BJ (cell line): Measurements from ENCODE around the gene SH3RF3. TPM values are rescaled to one million over a fixed set of nuclear protein-coding genes. Genes with fewer than 3 reads are reported as not detected.

ENCODE experiments used
- CTCF ChIA-PET: fragments of 350-600 bp; formaldehyde crosslinking; extraction: SDS; loops from one replicate; lab custom pipeline; 2021; ENCODE audit warnings: antibody characterized with exemption, inconsistent platforms; lab: Yijun Ruan, JAX
- POLR2A ChIA-PET: fragments of 300-600 bp; sonication (Branson Sonifier 250); formaldehyde crosslinking; extraction: SDS; loops from one replicate; lab custom pipeline; 2021; ENCODE audit warnings: antibody characterized with exemption; lab: Charles Lee
- DNase-seq: peaks from one replicate; pipeline ENCODE4 v3.0.0-alpha.2; 2011; ENCODE audit warnings: low read depth
- H3K27me3 ChIP-seq: 2 replicates; pipeline ENCODE4 v1.6.0; 2011; ENCODE audit warnings: low read length; ENCODE audit not compliant: control insufficient read depth, insufficient read depth
- H3K36me3 ChIP-seq: 2 replicates; pipeline ENCODE4 v1.5.1; 2011; ENCODE audit warnings: low read length; ENCODE audit not compliant: control insufficient read depth, insufficient read depth
- H3K4me3 ChIP-seq: 2 replicates; pipeline ENCODE4 v1.5.1; 2011; ENCODE audit warnings: low read depth, mild to moderate bottlenecking, control low read depth, low read length
- polyA plus RNA-seq: library from polyadenylated mRNA; depleted of rRNA; stranded (reverse); fragments of >200 nt; gene quantifications from 2 replicates; pipeline ENCODE4 v1.2.3, GENCODE V29; 2011
- TF ChIP-seq, protein P1 (sequence below): IDR thresholded peaks from 2 replicates; pipeline ENCODE4 v1.5.1; 2011; ENCODE audit warnings: low read depth, mild to moderate bottlenecking, control low read depth, inconsistent platforms, low read length, moderate library complexity; ENCODE audit not compliant: insufficient read depth

SH3RF3 gene
- polyA plus RNA-seq, 1 experiment: 3.6 TPM

DNA sequence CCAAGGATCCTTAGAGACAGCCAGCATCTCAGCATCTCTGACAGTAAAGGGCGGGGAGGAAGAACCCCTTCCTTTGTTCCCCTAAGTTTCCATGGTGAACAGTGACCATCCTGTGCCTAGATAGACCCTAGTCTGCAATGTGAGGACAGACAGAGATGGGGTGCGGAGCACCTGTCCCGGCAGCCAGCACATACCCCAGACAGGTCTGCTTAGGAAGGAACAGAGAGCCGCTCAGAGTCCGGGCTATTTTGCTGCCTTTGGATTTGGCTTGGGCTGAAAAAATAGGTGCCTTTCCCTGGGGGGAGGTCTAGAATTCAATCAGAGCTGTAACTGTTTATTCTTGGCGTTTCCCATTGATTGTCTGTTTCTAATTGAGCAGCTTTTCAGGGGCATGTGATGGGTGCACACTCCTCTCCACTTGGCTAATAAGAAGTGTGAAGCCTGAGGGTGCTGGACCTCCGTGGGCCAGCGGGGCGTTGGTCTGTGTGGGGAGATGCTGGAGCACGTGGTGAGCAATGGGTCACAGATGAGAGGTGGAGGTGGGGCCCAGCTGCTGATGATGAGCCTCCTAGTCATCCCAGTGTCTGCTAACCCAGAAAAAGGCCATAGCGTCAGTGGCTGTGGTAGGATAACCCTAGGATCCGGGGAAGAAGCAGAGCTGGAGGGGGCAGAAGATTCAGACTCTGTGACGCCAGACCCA lies 247.9 kb downstream of the SH3RF3 start:
- ChIA-PET POLR2A (no interaction called here), CTCF (interaction anchor here (0.9 to 1.6 kb wide), 2 partner anchors 12 to 19 kb away, joined by 3 to 5 read pairs; no protein-coding TSS in a partner anchor)
- H3K27me3 ChIP-seq: no peaks in the 10 kb centered on the region
- no peak for DNase-seq
- peaks cover 4% of the 10 kb centered on the region for H3K36me3 ChIP-seq
- no peak overlapping the region for H3K4me3 ChIP-seq
- TF ChIP-seq, protein P1, sequence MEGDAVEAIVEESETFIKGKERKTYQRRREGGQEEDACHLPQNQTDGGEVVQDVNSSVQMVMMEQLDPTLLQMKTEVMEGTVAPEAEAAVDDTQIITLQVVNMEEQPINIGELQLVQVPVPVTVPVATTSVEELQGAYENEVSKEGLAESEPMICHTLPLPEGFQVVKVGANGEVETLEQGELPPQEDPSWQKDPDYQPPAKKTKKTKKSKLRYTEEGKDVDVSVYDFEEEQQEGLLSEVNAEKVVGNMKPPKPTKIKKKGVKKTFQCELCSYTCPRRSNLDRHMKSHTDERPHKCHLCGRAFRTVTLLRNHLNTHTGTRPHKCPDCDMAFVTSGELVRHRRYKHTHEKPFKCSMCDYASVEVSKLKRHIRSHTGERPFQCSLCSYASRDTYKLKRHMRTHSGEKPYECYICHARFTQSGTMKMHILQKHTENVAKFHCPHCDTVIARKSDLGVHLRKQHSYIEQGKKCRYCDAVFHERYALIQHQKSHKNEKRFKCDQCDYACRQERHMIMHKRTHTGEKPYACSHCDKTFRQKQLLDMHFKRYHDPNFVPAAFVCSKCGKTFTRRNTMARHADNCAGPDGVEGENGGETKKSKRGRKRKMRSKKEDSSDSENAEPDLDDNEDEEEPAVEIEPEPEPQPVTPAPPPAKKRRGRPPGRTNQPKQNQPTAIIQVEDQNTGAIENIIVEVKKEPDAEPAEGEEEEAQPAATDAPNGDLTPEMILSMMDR: no peak

DNA sequence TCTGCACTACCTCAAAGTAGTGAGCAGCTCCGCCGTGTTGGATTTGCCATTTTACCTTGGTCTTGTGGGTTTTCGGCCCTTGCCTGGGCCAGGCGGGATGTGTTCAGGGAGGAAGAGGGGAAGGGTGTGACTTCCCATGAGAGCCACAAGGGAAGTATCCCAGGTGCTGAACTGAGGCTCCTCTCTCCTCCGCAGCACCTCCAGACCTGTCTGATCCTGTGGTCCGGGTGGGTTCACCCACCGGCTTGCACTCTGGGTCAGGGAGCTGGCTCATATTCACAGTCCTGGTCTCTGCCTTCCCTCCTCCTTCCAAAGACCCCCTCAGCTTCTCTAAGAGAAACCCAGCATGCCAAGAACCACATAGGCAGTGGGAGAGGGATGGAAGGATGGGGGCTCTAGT lies 249.0 kb downstream of the SH3RF3 start:
- peaks cover 4% of the 10 kb centered on the region for H3K36me3 ChIP-seq
- TF ChIP-seq, protein P1: no peak
- ChIA-PET CTCF (interaction anchor here (0.5 to 1.9 kb wide), 3 partner anchors 11 to 392 kb away, joined by 4 to 5 read pairs (median 5); no protein-coding TSS in a partner anchor), POLR2A (no interaction called here)
- H3K27me3 ChIP-seq: no peaks in the 10 kb centered on the region
- DNase-seq: no peak
- no peak overlapping the region for H3K4me3 ChIP-seq

DNA sequence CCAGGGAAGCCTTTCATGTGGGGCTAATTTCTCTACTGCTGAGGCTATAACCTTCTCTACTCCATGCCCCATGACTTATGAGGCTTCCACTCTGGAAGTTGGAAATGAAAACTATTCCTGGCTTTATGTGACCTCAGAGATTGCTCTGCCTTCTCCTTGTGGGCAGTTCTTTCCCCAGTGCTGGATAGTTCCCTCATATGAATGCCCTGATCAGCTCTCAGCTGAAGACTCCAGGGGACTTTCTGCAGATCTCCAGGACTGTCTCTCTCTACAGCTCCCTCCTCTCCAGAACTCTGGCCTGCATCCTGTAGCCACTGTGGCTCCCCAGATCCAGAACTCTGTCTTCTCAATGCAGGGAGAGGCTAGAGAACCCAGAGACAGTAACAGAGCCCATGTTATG lies 249.7 kb downstream of the SH3RF3 start:
- no peak overlapping the region for H3K4me3 ChIP-seq
- no peak for DNase-seq
- peaks cover 4% of the 10 kb centered on the region for H3K36me3 ChIP-seq
- ChIA-PET POLR2A (no interaction called here), CTCF (interaction anchor here (1.6 to 1.9 kb wide), 2 partner anchors 10 to 132 kb away, joined by 5 read pairs; no protein-coding TSS in a partner anchor)
- no peaks in the 10 kb centered on the region for H3K27me3 ChIP-seq
- TF ChIP-seq, protein P1: no peak

DNA sequence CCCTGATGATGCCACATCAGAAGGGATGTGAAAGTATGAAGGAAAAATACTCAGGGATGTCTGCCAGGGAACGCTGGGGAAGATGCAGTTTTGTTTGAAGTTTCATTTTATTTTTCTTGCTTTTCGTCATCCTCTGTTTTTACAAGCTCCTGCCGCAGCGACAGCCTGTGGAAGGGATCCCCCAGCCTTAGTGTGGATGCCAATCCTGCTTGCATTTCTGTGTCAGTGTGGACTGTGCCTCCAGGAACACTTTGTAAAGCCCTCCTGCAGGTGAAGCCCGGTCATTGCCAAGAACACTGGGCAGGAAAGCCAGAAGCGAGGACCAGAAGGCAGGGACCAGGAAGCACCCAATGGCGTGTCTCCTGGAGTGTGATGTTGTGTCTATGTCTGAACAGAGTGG lies 250.5 kb downstream of the SH3RF3 start:
- Histone ChIP-seq H3K4me3 (no peak overlapping the region), H3K36me3 (peaks cover 2% of the 10 kb centered on the region), H3K27me3 (no peaks in the 10 kb centered on the region)
- ChIA-PET CTCF (interaction anchor here (1.9 kb wide), 1 partner anchor 131 kb away, joined by 5 read pairs; no protein-coding TSS in a partner anchor), POLR2A (no interaction called here)
- no peak for DNase-seq
- TF ChIP-seq, protein P1: no peak

DNA sequence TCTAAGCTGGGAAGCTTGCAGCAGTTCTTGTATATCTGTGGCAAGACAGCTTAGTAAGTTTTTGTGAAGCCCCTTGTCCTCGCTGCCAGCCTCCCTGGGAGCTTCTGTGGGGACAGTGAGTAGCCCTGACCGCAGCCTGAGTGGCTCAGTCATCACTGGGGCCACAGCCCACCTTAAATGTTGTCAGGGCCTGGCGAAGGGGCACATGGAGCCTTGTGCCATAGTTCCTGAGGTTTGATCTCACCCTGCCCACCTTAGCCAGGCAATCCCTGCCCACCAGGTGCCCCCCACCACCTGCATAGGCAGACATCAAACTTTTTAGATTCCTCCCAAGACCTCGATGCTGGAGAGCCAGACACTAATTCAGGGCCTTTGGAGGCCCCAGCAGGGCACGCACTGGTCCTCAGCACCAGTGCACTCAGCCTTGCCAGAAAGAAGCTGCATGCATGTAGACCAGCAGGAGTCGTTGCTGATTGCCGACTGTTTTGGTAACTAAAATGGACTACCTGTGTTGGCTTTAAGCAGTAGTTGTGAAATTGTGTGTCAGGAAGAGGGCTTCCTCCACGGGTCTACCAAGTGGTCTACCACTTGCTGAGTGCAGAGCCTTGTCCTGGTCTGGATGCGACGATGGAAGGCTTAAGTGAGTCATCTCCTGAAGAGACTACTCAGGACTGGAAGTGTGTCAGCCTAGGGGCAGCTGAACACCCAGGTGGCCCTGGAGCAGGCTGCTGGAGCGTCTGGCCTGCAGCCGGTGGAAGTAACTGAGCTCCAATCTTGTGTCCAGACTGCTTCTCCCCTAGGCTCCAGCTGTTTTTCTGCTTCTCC lies 251.7 kb downstream of the SH3RF3 start:
- H3K4me3 ChIP-seq: no peak overlapping the region
- TF ChIP-seq, protein P1: no peak
- no peak for DNase-seq
- H3K27me3 ChIP-seq: no peaks in the 10 kb centered on the region
- no peaks in the 10 kb centered on the region; the same call in 1 of the 2 replicates for H3K36me3 ChIP-seq
- POLR2A ChIA-PET: no interaction called here
- CTCF ChIA-PET: interaction anchor here (1.8 kb wide), 1 partner anchor 25 kb away, joined by 4 read pairs; no protein-coding TSS in a partner anchor
